MCF 10A (cell line): ENCODE data around the gene KCNC3. TPM values are rescaled to one million over a fixed set of nuclear protein-coding genes. Genes with fewer than 3 reads are reported as not detected.

ENCODE experiments used
- BruUV-seq: library from RNA; stranded (reverse); fragments of 400-500 nt; replicated peaks from 2 replicates; lab custom pipeline; 2021; lab: Mats Ljungman, UMichigan
- CTCF ChIA-PET: fragments of 300-600 bp; sonication (Branson Sonifier 250); formaldehyde crosslinking; extraction: SDS; loops from one replicate; lab custom pipeline; 2021; ENCODE audit warnings: antibody characterized with exemption, inconsistent platforms; lab: Yijun Ruan, JAX
- POLR2A ChIA-PET: fragments of 300-600, 350-650 bp; sonication (Branson Sonifier 250); formaldehyde crosslinking; extraction: SDS; loops from one replicate; lab custom pipeline; 2020; ENCODE audit warnings: antibody characterized with exemption, inconsistent platforms; lab: Yijun Ruan, JAX
- DNase-seq: peaks from one replicate; pipeline ENCODE4 v3.0.0-alpha.2; 2018; ENCODE audit not compliant: unreplicated experiment
- H3K27ac Mint-ChIP-seq: one replicate; pipeline ENCODE4 v1.8.0; 2022; ENCODE audit warnings: mild to moderate bottlenecking, low read depth, mixed read lengths; ENCODE audit not compliant: unreplicated experiment
- H3K27me3 Mint-ChIP-seq: one replicate; pipeline ENCODE4 v1.8.0; 2022; ENCODE audit warnings: mixed read lengths; ENCODE audit not compliant: insufficient read depth, unreplicated experiment
- H3K36me3 Mint-ChIP-seq: one replicate; pipeline ENCODE4 v1.8.0; 2022; ENCODE audit warnings: mild to moderate bottlenecking, moderate library complexity, mixed read lengths; ENCODE audit not compliant: insufficient read depth, unreplicated experiment
- H3K4me1 Mint-ChIP-seq: one replicate; pipeline ENCODE4 v1.8.0; 2022; ENCODE audit warnings: mixed read lengths; ENCODE audit not compliant: insufficient read depth, unreplicated experiment
- H3K4me3 Mint-ChIP-seq: one replicate; pipeline ENCODE4 v1.8.0; 2022; ENCODE audit warnings: mild to moderate bottlenecking, moderate library complexity, mixed read lengths; ENCODE audit not compliant: unreplicated experiment
- H3K9me3 Mint-ChIP-seq: one replicate; pipeline ENCODE4 v1.8.0; 2022; ENCODE audit warnings: mixed read lengths; ENCODE audit not compliant: unreplicated experiment
- CTCF ChIP-seq: fragments of 200-600 bp; IDR thresholded peaks from one replicate; pipeline ENCODE4 v1.8.0; 2022; ENCODE audit warnings: antibody characterized with exemption, mild to moderate bottlenecking; ENCODE audit not compliant: unreplicated experiment
- intact Hi-C: fragments of 100-400 bp; cut with micrococcal nuclease; formaldehyde crosslinking; loops from 2 replicates; pipeline ENCODE4 v1.14.1; 2022
- total RNA-seq: library from RNA; stranded (reverse); gene quantifications from 2 replicates; pipeline ENCODE4 v1.2.3, GENCODE V29; 2022

Gene KCNC3
- total RNA-seq, 1 experiment from 2014 or later = not detected

GRCh38 chr19:50311723-50312635 lies 17.2 kb downstream of the KCNC3 start:
- CTCF ChIA-PET = no interaction called here
- BruUV-seq = no TSS peak
- H3K4me1 Mint-ChIP-seq = peaks cover 6% of the 10 kb centered on the region

GRCh38 chr19:50310759-50311465 lies 18.3 kb downstream of the KCNC3 start:
- ChIA-PET POLR2A (no interaction called here), CTCF (interaction anchor here (0.6 kb wide), 1 partner anchor 426 kb away, joined by 4 read pairs; no protein-coding TSS in a partner anchor)
- no peak for DNase-seq
- no TSS peak for BruUV-seq
- TF ChIP-seq CTCF = no peak
- Mint-ChIP-seq H3K27ac (no peak overlapping the region), H3K4me3 (no peak overlapping the region), H3K36me3 (no peaks in the 10 kb centered on the region), H3K4me1 (peaks cover 6% of the 10 kb centered on the region), H3K27me3 (peaks cover 58% of the 10 kb centered on the region), H3K9me3 (no peaks in the 10 kb centered on the region)
- intact Hi-C loops = no loop called here

More at GRCh38 chr19:50311723-50312635, 17.2 kb downstream of the KCNC3 start:
- Mint-ChIP-seq H3K4me3 (no peak overlapping the region), H3K27ac (no peak overlapping the region), H3K9me3 (no peaks in the 10 kb centered on the region), H3K27me3 (peaks cover 62% of the 10 kb centered on the region), H3K36me3 (no peaks in the 10 kb centered on the region)
- intact Hi-C loops = no loop called here
- POLR2A ChIA-PET = no interaction called here
- TF ChIP-seq CTCF = no peak
- no peak for DNase-seq

GRCh38 chr19:50309396-50310125 lies 19.6 kb downstream of the KCNC3 start:
- Mint-ChIP-seq H3K27ac (no peak overlapping the region), H3K4me1 (no peaks in the 10 kb centered on the region), H3K4me3 (no peak overlapping the region), H3K27me3 (peaks cover 45% of the 10 kb centered on the region), H3K9me3 (no peaks in the 10 kb centered on the region), H3K36me3 (no peaks in the 10 kb centered on the region)
- ChIA-PET POLR2A (no interaction called here), CTCF (no interaction called here)
- no TSS peak for BruUV-seq
- no peak for DNase-seq
- intact Hi-C loops = no loop called here
- TF ChIP-seq CTCF = no peak
